HepG2 (cell line): ENCODE data around the gene ELOVL2. TPM values are rescaled to one million over a fixed set of nuclear protein-coding genes. Genes with fewer than 3 reads are reported as not detected.
A peak's percentile ranks its signal among the peaks of the same experiment; 100 is the strongest.

ENCODE experiments used
- BORCS8-MEF2B ChIP-seq: sonication (generic); formaldehyde crosslinking; IDR thresholded peaks from 2 replicates; pipeline ENCODE4 v1.8.0; 2022; ENCODE audit warnings: mild to moderate bottlenecking, missing genetic modification reagents
- CREM ChIP-seq, 2 experiments: sonication (generic) in 1 of 2; formaldehyde crosslinking in 1 of 2; IDR thresholded peaks; 2 replicates each; pipeline versions ENCODE4 v1.4.0 to v1.6.1; 2016 to 2020; ENCODE audit warnings: antibody characterized with exemption in 1 of 2, mild to moderate bottlenecking in 1 of 2, missing genetic modification reagents in 1 of 2
- DNMT1 ChIP-seq: sonication (generic); formaldehyde crosslinking; IDR thresholded peaks from 2 replicates; pipeline ENCODE4 v1.5.1; 2020; ENCODE audit warnings: mild to moderate bottlenecking, missing genetic modification reagents
- FOXM1 ChIP-seq: sonication (generic); formaldehyde crosslinking; IDR thresholded peaks from 2 replicates; pipeline ENCODE4 v1.5.0; 2020; ENCODE audit warnings: missing genetic modification reagents
- HDAC1 ChIP-seq: sonication (generic); formaldehyde crosslinking; IDR thresholded peaks from 2 replicates; pipeline ENCODE4 v1.5.1; 2020; ENCODE audit warnings: mild to moderate bottlenecking, missing genetic modification reagents
- HNF1A ChIP-seq, 2 experiments: sonication (generic) in 1 of 2; formaldehyde crosslinking in 1 of 2; IDR thresholded peaks; 2 replicates each; pipeline versions ENCODE4 v1.4.0 to v1.6.1; 2016 to 2020; ENCODE audit warnings: borderline replicate concordance in 1 of 2, low read depth in 1 of 2, mild to moderate bottlenecking in 1 of 2, missing genetic modification reagents in 1 of 2
- IRF2 ChIP-seq: IDR thresholded peaks from 2 replicates; pipeline ENCODE4 v1.6.1; 2018; ENCODE audit warnings: missing genetic modification reagents, missing compliant biosample characterization
- KLF12 ChIP-seq: sonication (generic); formaldehyde crosslinking; IDR thresholded peaks from 2 replicates; pipeline ENCODE4 v1.4.0; 2020; ENCODE audit warnings: missing genetic modification reagents, borderline replicate concordance
- RORA ChIP-seq: sonication (generic); formaldehyde crosslinking; IDR thresholded peaks from 2 replicates; pipeline ENCODE4 v1.5.0; 2020; ENCODE audit warnings: mild to moderate bottlenecking, missing genetic modification reagents, moderate library complexity
- SPEN ChIP-seq: sonication (generic); formaldehyde crosslinking; IDR thresholded peaks from 2 replicates; pipeline ENCODE4 v1.5.1; 2020; ENCODE audit warnings: low read depth, mild to moderate bottlenecking, missing genetic modification reagents
- SRF ChIP-seq: IDR thresholded peaks from 2 replicates; pipeline ENCODE4 v1.6.1; 2011; ENCODE audit warnings: mild to moderate bottlenecking, low read depth, low read length, moderate library complexity
- TOPORS ChIP-seq: sonication (generic); formaldehyde crosslinking; IDR thresholded peaks from 2 replicates; pipeline ENCODE4 v1.8.0; 2023; ENCODE audit warnings: mild to moderate bottlenecking, missing genetic modification reagents
- YEATS2 ChIP-seq: sonication (generic); formaldehyde crosslinking; IDR thresholded peaks from 2 replicates; pipeline ENCODE4 v1.4.0; 2020; ENCODE audit warnings: missing genetic modification reagents, borderline replicate concordance
- ZMYM2 ChIP-seq: sonication (generic); formaldehyde crosslinking; IDR thresholded peaks from 2 replicates; pipeline ENCODE4 v1.8.0; 2022; ENCODE audit warnings: mild to moderate bottlenecking, missing genetic modification reagents
- ZNF235 ChIP-seq: sonication (generic); formaldehyde crosslinking; IDR thresholded peaks from 2 replicates; pipeline ENCODE4 v1.8.1; 2023; ENCODE audit warnings: mild to moderate bottlenecking, missing genetic modification reagents, borderline replicate concordance
- ZNF281 ChIP-seq: sonication (generic); formaldehyde crosslinking; IDR thresholded peaks from 2 replicates; pipeline ENCODE4 v1.4.0; 2020; ENCODE audit warnings: missing genetic modification reagents, borderline replicate concordance
- ZNF501 ChIP-seq: sonication (generic); formaldehyde crosslinking; IDR thresholded peaks from 2 replicates; pipeline ENCODE4 v1.5.1; 2020; ENCODE audit warnings: mild to moderate bottlenecking, moderate library complexity, missing genetic modification reagents
- ZNF513 ChIP-seq: sonication (generic); formaldehyde crosslinking; conservative IDR thresholded peaks from 2 replicates; pipeline ENCODE4 v1.5.0; 2020; ENCODE audit warnings: missing genetic modification reagents
- ZNF740 ChIP-seq: sonication (generic); formaldehyde crosslinking; IDR thresholded peaks from 2 replicates; pipeline ENCODE4 v1.4.0; 2020; ENCODE audit warnings: missing genetic modification reagents
- ZSCAN9 ChIP-seq: IDR thresholded peaks from 2 replicates; pipeline ENCODE4 v1.6.1; 2016; ENCODE audit warnings: borderline replicate concordance
- polyA plus RNA-seq, 8 experiments: library from polyadenylated mRNA; depleted of rRNA in 3 of 8; stranded (reverse) in 7 of 8; unstranded in 1 of 8; fragments of >200 nt; fragmentation: Illumina TruSeq in 4 of 8; extraction: Trizol in 4 of 8; gene quantifications; 2 replicates each; pipeline versions ENCODE4 v1.2.1 to v1.2.3, GENCODE V29; 2011 to 2016; ENCODE audit warnings: low read depth in 4 of 8, missing spikeins in 1 of 8, mixed read lengths in 1 of 8; ENCODE audit not compliant: insufficient read depth in 1 of 8
- total RNA-seq, 5 experiments: library from RNA; depleted of rRNA; stranded (reverse); fragments of >200 nt; fragmentation: Illumina TruSeq; extraction: Trizol; gene quantifications; 2 replicates each; pipeline ENCODE4 v1.2.3, GENCODE V29; 2016; ENCODE audit warnings: low read depth in 1 of 5

ELOVL2 gene
- total and polyA plus RNA-seq, 2 of the 13 experiments (the other 11 are each of a cell fraction or from before 2014, with no cell fraction given): 43.6 to 65.4 TPM

- TF ChIP-seq HNF1A (IDR thresholded peaks at IDR 0.05; ENCODE audit: low read depth): no peak
- peak; percentile 17; the same call in 1 of the 2 replicates for TF ChIP-seq HNF1A (CRISPR knock-in tag; IDR thresholded peaks at IDR 0.05; ENCODE audit: borderline replicate concordance)
- TF ChIP-seq DNMT1 (CRISPR knock-in tag): peak; percentile 85; the same call in 1 of the 2 replicates
- peak; percentile 65; the same call in 1 of the 2 replicates for TF ChIP-seq SPEN (CRISPR knock-in tag)
- no peak for TF ChIP-seq YEATS2
- TF ChIP-seq ZSCAN9 (CRISPR knock-in tag): no peak
- TF ChIP-seq ZNF235 (CRISPR knock-in tag): no peak
- TF ChIP-seq FOXM1 (CRISPR knock-in tag): 0 out of 2 replicates have a peak, but pooled peaks have one; percentile 8
- TF ChIP-seq HDAC1 (CRISPR knock-in tag): peak; percentile 42
- peak; percentile 28; the same call in 1 of the 2 replicates for TF ChIP-seq BORCS8-MEF2B (CRISPR knock-in tag)
- TF ChIP-seq KLF12 (CRISPR knock-in tag): peak; percentile 85
- TF ChIP-seq ZNF281 (CRISPR knock-in tag): peak; percentile 90
- TF ChIP-seq CREM (IDR thresholded peaks at IDR 0.05): no peak
- no peak for TF ChIP-seq CREM (CRISPR knock-in tag; IDR thresholded peaks at IDR 0.05)
- no peak for TF ChIP-seq RORA (CRISPR knock-in tag)
- TF ChIP-seq ZMYM2 (CRISPR knock-in tag): peak; percentile 81
- peak; percentile 60; the same call in 1 of the 2 replicates for TF ChIP-seq IRF2 (CRISPR knock-in tag)
- TF ChIP-seq ZNF513: peak; percentile 73; the same call in 1 of the 2 replicates
- no peak for TF ChIP-seq SRF
- peak; percentile 70; the same call in 1 of the 2 replicates for TF ChIP-seq TOPORS (CRISPR knock-in tag)
- peak; percentile 70; the same call in 1 of the 2 replicates for TF ChIP-seq ZNF740 (CRISPR knock-in tag)
- no peak for TF ChIP-seq ZNF501
These were observed at the start of gene ELOVL2 (continued) for GRCh38 chr6:11043961-11044711.
